Activated T-cell treated with anti-CD3 and anti-CD28 coated beads for 48 hours (primary cell): ENCODE data around the gene AP3D1.

ENCODE experiments used
- DNase-seq: peaks from one replicate; pipeline ENCODE4 v3.0.0-alpha.2; 2020; ENCODE audit warnings: low read depth

The AP3D1 gene

DNA sequence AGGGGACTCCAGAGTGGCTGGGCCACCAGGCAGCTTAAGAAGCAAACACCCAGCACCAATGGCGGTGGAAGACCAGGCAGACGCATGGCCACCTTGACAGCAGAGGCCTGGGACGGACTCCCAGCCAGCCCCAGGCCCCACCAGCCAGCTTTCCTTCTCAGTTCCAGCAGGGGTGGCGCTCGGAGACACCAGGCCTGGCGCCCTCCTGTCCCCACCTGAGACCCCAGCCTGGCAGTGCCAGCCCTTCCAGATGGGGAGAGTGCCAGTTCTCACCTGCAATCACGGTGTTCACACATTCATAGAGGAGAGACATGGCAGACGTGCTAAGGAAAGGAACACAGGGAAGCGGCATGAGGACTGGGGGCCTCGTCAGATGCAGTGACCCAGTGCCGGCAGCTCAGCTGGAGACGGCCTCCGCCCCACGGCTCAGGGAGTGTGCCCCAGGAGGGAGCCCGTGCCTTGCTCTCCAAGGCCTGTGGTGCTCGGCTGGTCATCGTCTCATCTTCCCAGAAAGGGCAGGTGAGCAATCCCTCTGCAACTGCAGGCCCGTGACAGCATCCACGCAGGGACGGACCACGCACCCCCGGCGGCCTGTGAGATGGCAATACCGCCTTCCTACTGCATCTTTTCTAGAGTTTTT lies 24.4 kb downstream of the AP3D1 start:
- DNase-seq = no peak

DNA sequence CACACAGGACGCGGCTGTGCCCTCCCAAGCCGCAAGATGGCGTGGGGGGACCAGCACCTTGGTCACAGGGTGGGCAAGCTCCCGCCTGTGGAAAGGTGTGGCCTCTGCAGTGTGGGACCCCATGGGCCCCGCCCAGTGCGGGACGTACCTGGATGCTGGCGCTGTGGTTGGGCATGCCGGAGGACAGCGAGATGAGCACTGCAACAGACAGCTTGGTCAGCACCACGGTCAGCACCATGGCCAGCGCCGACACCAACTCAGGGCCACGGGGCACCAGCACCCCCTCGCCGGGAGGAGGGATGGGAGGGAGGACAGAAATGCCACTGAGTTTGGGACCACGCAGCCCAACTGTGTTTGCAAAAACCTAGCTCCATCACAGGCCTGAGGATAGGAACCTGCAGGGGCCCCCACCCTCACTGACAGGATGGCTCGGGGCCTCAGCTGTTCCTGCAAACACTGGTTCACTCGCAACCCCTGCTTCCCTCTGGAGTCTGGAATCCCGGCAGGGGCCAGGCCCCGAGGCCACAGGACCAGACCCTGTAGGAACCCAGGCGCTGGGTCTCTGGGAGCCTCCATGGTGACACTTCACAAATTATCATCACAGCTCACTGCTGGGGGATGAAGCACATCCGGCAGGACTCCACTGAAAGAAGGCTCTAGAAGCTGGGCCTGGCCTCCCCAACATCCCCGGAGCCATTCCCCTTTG lies 27.5 kb downstream of the AP3D1 start:
- no peak for DNase-seq

DNA sequence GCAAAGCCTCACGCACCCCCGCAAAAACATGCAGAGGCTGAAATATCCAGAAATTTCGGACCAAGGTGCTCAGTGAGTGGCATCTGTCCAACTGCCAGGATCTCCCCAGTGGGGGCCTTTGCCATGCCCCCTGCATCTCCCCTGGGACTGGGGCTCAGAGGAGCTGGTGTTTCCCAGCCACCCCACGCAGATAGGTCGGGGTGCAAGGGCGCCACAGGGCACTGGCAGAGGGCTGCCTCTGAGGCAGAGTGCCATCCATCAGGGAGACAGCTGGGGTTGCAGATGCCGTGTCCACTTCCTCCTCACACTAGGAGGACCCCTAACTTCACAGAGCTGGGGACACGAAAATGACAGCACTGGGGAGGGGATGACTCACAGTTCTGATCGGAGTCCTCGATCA lies 28.4 kb downstream of the AP3D1 start:
- no peak for DNase-seq

DNA sequence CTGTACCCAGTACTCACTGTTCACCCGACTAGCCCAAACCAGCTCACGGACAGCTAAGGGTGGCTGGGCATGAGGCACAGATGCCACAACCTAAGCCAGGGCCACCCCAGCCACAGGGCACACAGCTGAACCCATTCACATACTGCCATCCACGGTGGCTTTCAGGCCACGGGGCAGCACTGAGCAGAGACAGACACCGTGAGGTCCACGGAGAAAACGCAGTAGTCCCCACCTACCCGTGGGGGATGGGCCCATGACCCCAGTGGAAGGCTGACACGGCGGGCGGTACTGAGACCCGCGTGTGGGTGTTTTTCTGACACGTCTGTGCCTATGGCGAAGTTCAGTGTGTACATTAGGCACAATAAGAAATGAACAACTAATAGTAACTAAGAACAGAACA lies 29.1 kb downstream of the AP3D1 start:
- DNase-seq = no peak

DNA sequence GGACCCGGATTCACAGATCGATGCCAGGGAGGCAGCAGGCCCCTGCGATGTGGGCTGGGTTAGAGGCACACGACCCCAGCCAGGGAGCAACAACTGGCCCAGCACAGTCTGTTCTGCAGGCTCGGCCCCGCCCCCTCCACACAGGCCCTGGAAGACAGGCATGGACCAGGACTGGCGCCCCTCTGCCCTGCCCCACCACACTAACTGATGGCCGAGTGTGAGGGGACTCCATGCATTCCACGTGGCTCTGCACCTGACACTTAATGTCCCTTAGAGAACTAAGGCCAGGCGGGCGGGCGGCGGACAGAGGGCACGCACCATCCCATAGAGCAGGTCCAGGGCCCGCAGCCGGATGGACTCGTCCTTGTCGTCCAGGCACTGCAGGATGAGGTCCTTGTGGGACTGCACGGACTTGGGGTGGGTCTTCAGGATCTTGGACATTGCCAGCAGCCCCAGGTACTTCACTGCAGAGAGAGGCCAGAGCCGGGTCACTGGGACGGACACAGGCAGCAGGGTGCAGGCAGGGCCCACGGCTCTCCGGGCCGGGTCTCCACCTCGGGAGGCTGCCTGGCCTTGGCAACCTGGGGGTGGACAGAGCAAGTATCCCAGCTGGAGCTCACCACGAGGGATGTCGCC lies 29.8 kb downstream of the AP3D1 start:
- DNase-seq = no peak

- no peak for DNase-seq
Measured at GRCh38 chr19:2120821-2121220, 30.5 kb downstream of the AP3D1 start.

- DNase-seq = no peak
Measured at GRCh38 chr19:2119921-2120785, 31.2 kb downstream of the AP3D1 start.

GRCh38 chr19:2118438-2118837 lies 32.9 kb downstream of the AP3D1 start:
- no peak for DNase-seq

DNA sequence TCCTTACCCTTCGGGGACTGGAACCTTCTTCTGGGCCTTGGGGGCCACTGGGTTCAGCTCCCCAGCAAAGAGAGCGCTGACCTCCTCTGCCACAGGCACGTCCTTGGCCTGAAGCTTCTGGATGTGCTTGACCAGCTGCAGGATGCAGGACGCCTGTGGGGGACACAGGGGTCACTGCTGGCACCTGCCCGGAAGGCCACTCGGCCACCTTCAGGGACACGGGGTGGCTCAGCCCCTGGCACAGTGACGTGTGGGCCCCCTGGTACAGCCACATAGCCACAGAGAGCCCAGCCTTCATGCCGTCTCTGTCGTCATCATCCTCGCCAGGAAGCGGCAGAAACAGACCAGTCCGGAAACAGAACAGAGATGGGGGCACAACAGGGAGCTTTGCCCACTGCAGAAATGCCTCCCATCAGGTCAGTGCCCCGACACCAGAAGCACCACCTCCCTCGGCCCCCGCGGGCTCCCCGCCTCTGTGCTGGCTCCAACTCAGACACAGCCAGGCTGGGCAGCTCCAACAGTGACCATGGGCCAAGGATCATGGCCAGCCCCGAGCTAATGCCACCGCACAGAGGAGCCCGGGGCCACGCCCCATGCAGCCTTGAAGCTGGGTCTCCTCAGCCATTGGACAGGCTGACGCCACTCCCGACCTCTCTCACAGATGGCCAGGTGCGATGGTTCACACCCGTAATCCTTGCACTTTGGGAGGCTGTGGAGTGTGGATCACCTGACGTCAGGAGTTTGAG lies 34.0 kb downstream of the AP3D1 start:
- no peak for DNase-seq

DNA sequence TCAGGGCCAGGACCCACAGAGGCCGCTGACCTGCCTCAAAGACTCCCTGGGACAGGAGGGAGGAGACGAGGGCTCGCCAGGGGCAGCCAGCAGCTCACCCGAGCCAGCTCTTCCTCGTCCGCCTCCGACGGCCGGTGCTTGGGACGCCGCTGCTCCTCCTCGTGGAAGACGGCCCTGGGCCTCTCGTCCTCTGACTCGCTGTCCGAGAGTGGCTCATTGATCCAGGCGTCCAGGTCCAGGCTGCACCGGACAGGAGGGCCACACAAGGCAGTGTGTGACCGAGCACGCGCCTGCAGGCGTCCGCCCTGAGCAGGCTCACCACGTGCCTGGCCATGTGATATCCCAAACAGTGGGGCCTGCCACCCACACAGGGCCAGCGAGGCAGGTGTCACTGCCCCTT lies 34.9 kb downstream of the AP3D1 start:
- DNase-seq = no peak

- DNase-seq = no peak
Measured at GRCh38 chr19:2115911-2116426, 35.4 kb downstream of the AP3D1 start.

DNA sequence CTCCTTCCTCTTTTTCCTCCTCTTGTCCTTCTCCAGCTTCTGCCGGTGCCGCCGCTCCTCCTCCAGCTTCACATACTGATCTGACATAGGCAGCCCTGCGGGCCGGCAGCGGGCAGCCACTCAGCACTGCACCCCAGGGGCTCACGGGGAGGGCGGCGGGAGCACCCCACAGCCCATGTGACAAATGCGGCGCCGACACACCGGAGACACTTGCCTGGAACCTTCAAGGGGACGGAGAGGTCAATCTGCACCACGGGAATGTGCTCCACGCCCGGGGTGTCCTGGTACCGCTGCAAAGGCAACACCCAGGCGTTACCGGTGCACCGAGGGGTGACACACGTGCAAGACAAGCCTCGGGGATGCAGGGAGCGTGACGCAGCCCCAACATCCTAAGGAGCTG lies 36.0 kb downstream of the AP3D1 start:
- DNase-seq = no peak

- DNase-seq = no peak
Measured at GRCh38 chr19:2114821-2115220, 36.5 kb downstream of the AP3D1 start.

- DNase-seq = no peak
Measured at GRCh38 chr19:2114218-2114617, 37.1 kb downstream of the AP3D1 start.

GRCh38 chr19:2113439-2114211 lies 37.7 kb downstream of the AP3D1 start:
- DNase-seq = no peak

DNA sequence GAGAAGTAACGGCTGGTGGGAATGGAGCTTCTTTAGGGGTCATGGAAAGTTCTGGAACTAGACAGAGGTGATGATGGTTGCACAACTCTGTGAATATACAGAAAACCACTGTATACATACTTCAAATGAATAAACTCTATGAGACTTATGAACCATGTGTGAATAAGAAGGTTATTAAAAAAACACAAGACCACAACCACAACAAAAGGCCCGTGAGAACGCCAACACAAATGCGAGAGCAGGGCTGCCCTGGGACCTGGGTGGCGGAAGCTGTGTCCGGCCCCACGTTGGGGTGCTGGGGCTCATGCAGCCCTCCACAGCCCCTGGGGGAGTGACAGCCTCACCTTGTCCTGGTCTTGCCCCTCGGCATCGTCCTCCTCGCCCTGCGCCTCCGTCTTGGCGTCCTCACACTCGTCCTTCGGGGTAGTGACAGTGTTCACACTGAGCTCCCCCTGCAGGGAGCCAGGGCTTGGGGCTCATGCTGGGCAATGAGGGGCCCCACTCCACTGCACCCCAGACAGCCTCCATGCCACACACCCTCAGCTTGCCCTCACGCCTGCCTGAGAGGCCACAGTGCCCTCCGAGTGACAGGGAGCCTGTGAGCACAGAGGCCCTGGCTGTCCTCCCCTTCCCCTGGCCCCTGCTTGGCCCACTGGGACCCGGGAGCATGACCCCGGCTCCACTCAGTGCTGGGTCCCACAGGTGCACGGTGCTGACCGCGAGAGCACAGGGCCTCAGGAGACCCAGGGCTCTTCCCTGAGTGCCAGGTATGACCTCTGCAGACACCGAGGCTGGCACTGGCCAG lies 38.6 kb downstream of the AP3D1 start:
- no peak for DNase-seq

GRCh38 chr19:2111886-2112285 lies 39.5 kb downstream of the AP3D1 start:
- DNase-seq = no peak

DNA sequence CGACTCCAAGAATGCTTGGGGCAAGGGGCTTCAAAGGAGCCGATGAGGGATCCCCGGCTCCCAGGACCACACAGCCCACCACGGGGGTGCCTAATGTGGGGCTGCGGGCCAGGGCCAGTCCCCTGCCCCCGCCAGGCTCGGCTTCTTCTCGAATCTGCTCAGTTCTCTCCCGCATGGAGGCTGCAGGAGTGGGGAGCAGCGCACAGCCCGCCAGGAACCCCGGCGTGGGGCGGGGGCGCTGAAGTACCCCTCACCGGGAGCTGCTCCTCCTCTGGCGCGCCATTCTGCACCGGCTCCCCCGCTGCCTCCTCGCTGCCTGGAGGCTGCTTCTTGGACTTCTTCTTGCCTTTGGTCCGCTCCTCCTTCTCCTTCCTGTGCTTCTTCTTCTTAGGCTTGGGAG lies 39.9 kb downstream of the AP3D1 start:
- DNase-seq = no peak

DNA sequence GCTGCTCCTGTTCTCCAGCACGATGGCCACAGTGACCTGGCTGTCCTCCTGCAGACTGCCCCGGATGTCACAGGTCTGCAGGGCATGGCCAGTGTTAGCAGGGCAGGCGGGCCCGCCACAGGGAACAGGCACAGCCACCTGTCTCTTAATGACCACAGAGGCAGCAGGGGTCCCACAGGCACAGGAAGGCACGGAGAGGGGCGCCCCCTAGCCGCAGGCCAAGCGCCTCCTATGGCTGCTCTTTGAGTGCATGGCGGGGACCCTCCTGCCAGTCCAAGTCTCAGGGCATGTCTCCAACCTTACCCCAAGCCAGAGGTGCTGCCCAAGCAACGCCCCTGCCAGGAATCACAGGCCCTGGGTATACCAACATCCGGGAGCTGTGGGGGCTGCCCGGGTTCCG lies 40.5 kb downstream of the AP3D1 start:
- no peak for DNase-seq
